ENCODE measurements around the gene RAI14. TPM values are rescaled to one million over a fixed set of nuclear protein-coding genes. Genes with fewer than 3 reads are reported as not detected.
A peak's percentile ranks its signal among the peaks of the same experiment; 100 is the strongest.
"Not testable (repeated sequence)": the region's sequence is repeated elsewhere in the genome, so short reads cannot be mapped to it uniquely, and the experiment has no call there.

The RAI14 gene
- total and polyA plus RNA-seq, 4 experiments from 2014 or later, result 0.15 to 2.6 (median 2.1) TPM

DNA sequence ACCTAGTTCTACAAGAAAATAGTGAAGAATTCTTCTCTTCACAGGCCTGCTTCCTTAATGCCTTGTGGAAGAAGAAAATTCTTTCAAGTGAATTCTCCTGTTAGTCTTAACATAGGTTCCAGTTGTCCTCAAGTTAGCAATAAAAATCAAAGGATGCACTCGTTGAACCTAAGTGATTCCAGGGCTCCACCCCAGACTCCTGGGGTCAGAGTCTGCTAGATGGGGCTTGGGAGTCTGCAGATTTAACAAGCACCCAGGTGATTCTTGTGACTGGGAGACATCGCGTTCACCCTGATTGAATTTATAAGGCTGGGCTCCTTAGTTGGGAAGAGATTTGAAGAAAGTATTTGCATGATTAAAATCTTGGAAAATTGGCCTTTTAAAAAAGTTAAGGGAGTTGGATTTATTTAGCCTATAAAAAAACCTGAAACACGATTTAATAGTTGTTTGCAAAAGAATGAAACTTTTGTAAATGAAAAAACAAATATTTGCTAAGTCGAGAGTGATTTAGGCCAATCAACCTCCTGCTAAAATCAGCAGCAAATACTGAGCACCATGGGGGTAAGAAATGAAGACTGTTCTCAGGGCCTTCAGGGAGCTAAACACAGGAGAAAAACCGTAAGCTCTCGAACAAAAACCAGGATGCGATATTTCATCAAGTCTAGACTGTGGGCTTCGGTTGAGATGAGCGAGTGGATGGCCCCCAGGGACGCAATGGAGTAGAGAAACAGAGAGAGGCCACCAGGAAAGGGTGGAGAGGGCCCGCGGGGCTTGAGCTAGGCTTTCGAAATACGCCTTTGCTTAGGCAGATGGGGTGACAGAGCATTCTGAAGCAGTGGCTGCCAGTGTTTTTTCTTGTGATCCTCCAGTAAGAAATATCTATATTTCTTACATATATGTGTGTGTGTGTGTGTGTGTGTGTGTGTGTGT lies 95.9 kb downstream of the RAI14 start:
- peaks cover 0 to 5% of the 10 kb centered on the region in 2 donors for H3K27me3 Mint-ChIP-seq
- Histone ChIP-seq H3K27ac (ENCODE audit: low read depth, low read length) (no peak overlapping the region), H3K27me3 (ENCODE audit: insufficient read depth, low read length) (no peaks in the 10 kb centered on the region), H3K4me1 (ENCODE audit: insufficient read depth, low read length) (no peaks in the 10 kb centered on the region), H3K4me3 (ENCODE audit: low read length in 2 of 2) (no peak overlapping the region), H3K36me3 (ENCODE audit: insufficient read depth, low read length) (no peaks in the 10 kb centered on the region), H3K9me3 (ENCODE audit: control insufficient read depth in 1 of 2, low read length in 2 of 2) (no peaks in the 10 kb centered on the region)
- ChIA-PET CTCF (ENCODE audit: partially characterized antibody) (no interaction called here), POLR2A (ENCODE audit: partially characterized antibody) (no interaction called here)
- peak overlapping the region in 1 of 8 donors; percentile 37 for H3K4me3 Mint-ChIP-seq
- no peaks in the 10 kb centered on the region for H3K36me3 Mint-ChIP-seq
- H3K9me3 Mint-ChIP-seq, result peaks cover 0 to 2% (median 0%) of the 10 kb centered on the region in 8 donors
- H3K27ac Mint-ChIP-seq, result no peak overlapping the region
- DNase-seq, result no peak
- H3K4me1 Mint-ChIP-seq, result no peaks in the 10 kb centered on the region
- intact Hi-C loops (cut with micrococcal nuclease), result no loop called here

DNA sequence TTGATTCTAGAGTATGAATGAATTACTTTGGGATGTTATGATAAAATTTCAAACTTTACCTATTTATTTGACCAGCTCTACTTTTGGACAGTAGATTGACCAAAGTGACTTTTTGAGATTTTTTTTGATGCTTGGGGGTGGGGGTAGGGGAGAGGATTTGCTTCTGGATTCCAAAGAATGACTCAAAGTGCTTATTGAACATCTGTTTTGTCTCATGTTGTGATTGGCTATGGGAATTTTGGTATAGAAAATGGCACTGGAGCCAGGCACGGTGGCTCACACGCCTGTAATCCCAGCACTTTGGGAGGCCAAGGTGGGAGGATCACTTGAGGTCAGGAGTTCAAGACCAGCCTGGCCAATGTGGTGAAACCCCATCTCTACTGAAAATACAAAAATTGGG lies 97.1 kb downstream of the RAI14 start:
- H3K4me3 Mint-ChIP-seq; POLR2A ChIA-PET (ENCODE audit: partially characterized antibody); H3K36me3 ChIP-seq (ENCODE audit: insufficient read depth, low read length); H3K27me3 Mint-ChIP-seq; H3K9me3 ChIP-seq (ENCODE audit: control insufficient read depth in 1 of 2, low read length in 2 of 2); CTCF ChIA-PET (ENCODE audit: partially characterized antibody); H3K27me3 ChIP-seq (ENCODE audit: insufficient read depth, low read length); H3K27ac Mint-ChIP-seq; H3K27ac ChIP-seq (ENCODE audit: low read depth, low read length); H3K4me3 ChIP-seq (ENCODE audit: low read length in 2 of 2); H3K4me1 ChIP-seq (ENCODE audit: insufficient read depth, low read length); H3K36me3 Mint-ChIP-seq; DNase-seq; H3K4me1 Mint-ChIP-seq; intact Hi-C loops (cut with micrococcal nuclease); H3K9me3 Mint-ChIP-seq: not testable (repeated sequence)

DNA sequence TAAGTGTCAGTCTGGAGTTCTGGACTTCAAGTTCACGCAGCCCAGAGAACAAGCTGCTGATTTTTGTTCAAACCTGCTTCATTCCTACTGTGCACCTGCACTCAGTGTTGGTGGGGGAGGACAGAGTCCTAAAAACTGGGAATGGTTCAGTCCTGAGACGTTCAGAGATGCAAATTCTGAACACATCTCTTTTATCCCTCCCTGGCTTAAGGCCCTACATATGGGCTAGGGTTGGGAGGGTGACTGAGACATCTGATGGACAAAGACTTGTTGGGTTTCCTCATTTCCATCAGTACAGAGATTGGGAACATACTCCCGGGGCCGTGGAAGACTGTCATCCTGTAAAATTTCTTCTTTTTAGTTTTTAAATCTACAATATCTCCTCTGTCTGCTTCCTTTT lies 99.8 kb downstream of the RAI14 start:
- Mint-ChIP-seq H3K9me3 (peaks cover 0 to 2% (median 0%) of the 10 kb centered on the region in 8 donors), H3K4me1 (no peaks in the 10 kb centered on the region), H3K27me3 (peaks cover 0 to 5% of the 10 kb centered on the region in 2 donors), H3K36me3 (peaks cover 0 to 7% of the 10 kb centered on the region in 2 donors), H3K27ac (no peak overlapping the region), H3K4me3 (no peak overlapping the region)
- Histone ChIP-seq H3K27ac (ENCODE audit: low read depth, low read length) (no peak overlapping the region), H3K4me1 (ENCODE audit: insufficient read depth, low read length) (no peaks in the 10 kb centered on the region), H3K4me3 (ENCODE audit: low read length in 2 of 2) (no peak overlapping the region), H3K27me3 (ENCODE audit: insufficient read depth, low read length) (no peaks in the 10 kb centered on the region), H3K36me3 (ENCODE audit: insufficient read depth, low read length) (no peaks in the 10 kb centered on the region), H3K9me3 (ENCODE audit: control insufficient read depth in 1 of 2, low read length in 2 of 2) (no peaks in the 10 kb centered on the region)
- POLR2A ChIA-PET (ENCODE audit: partially characterized antibody), result no interaction called here
- CTCF ChIA-PET (ENCODE audit: partially characterized antibody), result no interaction called here
- DNase-seq, result no peak
- intact Hi-C loops (cut with micrococcal nuclease), result no loop called here

DNA sequence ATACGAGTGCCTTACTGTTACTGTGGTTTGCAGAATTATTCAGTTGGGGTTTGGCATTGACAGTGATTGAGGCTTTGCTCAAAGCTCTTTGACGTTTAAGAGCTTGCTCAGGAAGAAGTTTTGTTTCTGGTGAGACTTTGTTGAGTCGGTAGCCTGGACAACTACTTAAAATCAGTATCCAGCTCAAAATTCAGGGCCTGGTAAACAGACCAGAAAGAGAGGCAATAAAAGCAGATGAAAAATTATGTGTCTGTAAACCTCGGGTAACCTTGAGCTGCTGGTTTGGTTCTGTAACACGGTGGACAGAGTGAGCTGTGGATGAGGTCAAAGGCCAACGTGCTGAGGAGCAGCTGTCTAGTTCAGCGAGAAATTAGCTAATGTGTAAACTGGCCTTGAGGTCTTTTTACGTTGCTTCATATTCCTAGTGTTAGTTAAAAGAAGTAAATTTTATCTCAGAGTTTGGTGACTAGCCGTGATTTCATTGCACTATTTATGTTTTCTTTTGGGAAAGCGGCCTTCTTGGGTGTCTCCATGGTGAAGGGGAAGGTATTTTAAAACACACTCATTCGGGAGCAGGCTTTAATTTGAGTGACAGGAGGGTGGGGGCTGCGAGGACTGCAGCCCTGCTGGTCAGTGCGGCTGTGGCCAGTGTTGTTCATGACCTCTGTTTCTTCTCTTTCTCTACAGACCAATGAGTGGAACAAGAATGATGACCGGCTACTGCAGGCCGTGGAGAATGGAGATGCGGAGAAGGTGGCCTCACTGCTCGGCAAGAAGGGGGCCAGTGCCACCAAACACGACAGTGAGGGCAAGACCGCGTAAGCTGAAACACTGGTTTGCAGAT lies 100.9 kb downstream of the RAI14 start:
- Histone ChIP-seq H3K4me3 (ENCODE audit: low read length in 2 of 2) (no peak overlapping the region), H3K9me3 (ENCODE audit: control insufficient read depth in 1 of 2, low read length in 2 of 2) (no peaks in the 10 kb centered on the region), H3K36me3 (ENCODE audit: insufficient read depth, low read length) (no peaks in the 10 kb centered on the region), H3K4me1 (ENCODE audit: insufficient read depth, low read length) (no peaks in the 10 kb centered on the region), H3K27ac (ENCODE audit: low read depth, low read length) (no peak overlapping the region), H3K27me3 (ENCODE audit: insufficient read depth, low read length) (no peaks in the 10 kb centered on the region)
- ChIA-PET CTCF (ENCODE audit: partially characterized antibody) (no interaction called here), POLR2A (ENCODE audit: partially characterized antibody) (no interaction called here)
- H3K9me3 Mint-ChIP-seq, result peaks cover 0 to 5% (median 0%) of the 10 kb centered on the region in 8 donors
- DNase-seq, result no peak
- intact Hi-C loops (cut with micrococcal nuclease), result no loop called here
- no peaks in the 10 kb centered on the region for H3K4me1 Mint-ChIP-seq
- no peak overlapping the region for H3K27ac Mint-ChIP-seq
- H3K27me3 Mint-ChIP-seq, result peaks cover 0 to 1% of the 10 kb centered on the region in 2 donors
- H3K36me3 Mint-ChIP-seq, result peaks cover 1 to 9% of the 10 kb centered on the region in 2 donors
- no peak overlapping the region for H3K4me3 Mint-ChIP-seq

DNA sequence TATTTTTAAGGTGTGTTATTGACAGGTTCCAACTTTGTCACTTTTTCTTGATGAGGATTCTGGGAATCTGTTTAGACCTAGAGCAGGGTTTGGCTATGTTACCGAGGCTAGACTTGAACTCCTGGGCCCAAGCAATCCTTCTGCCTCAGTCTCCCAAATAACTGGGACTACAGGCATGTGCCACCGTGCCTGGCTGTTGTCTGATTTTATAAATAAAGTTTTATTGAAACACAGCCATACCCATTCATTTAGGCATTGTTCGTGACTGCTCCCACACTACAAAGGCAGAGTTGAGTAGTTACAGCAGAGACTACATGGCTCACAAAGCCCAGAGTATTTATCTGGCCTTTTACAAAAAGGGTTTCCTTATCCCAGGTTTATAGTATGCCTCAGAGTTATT lies 102.4 kb downstream of the RAI14 start:
- no peaks in the 10 kb centered on the region for H3K4me1 Mint-ChIP-seq
- no peaks in the 10 kb centered on the region for H3K9me3 ChIP-seq (ENCODE audit: control insufficient read depth in 1 of 2, low read length in 2 of 2)
- DNase-seq, result no peak
- ChIA-PET POLR2A (ENCODE audit: partially characterized antibody) (no interaction called here), CTCF (ENCODE audit: partially characterized antibody) (no interaction called here)
- H3K27ac Mint-ChIP-seq, result no peak overlapping the region
- no peaks in the 10 kb centered on the region for H3K36me3 ChIP-seq (ENCODE audit: insufficient read depth, low read length)
- intact Hi-C loops (cut with micrococcal nuclease), result no loop called here
- peaks cover 0 to 5% (median 0%) of the 10 kb centered on the region in 8 donors for H3K9me3 Mint-ChIP-seq
- H3K27me3 Mint-ChIP-seq, result peaks cover 0 to 3% of the 10 kb centered on the region in 2 donors
- H3K27me3 ChIP-seq (ENCODE audit: insufficient read depth, low read length), result no peaks in the 10 kb centered on the region
- no peak overlapping the region for H3K27ac ChIP-seq (ENCODE audit: low read depth, low read length)
- no peak overlapping the region for H3K4me3 ChIP-seq (ENCODE audit: low read length in 2 of 2)
- H3K36me3 Mint-ChIP-seq, result peaks cover 1 to 9% of the 10 kb centered on the region in 2 donors
- no peaks in the 10 kb centered on the region for H3K4me1 ChIP-seq (ENCODE audit: insufficient read depth, low read length)
- no peak overlapping the region for H3K4me3 Mint-ChIP-seq

DNA sequence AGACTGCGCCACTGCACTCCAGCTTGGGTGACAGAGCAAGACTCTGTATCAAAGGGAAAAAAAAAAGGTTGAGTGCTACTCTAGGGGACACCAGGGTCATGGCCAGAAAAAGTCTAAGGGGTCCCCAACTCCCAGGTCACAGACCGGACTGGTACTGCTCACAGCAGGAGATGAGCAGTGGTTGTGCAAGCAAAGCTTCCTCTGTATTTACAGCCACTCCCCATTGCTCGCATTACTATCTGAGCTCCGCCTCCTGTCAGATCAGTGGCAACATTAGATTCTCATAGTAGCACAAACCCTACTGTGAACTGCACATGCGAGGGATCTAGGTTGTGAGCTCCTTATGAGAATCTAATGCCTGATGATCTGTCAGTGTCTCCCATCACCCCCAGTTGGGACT lies 103.1 kb downstream of the RAI14 start:
- H3K4me1 Mint-ChIP-seq; H3K36me3 ChIP-seq (ENCODE audit: insufficient read depth, low read length); H3K27ac ChIP-seq (ENCODE audit: low read depth, low read length); H3K9me3 Mint-ChIP-seq; H3K27me3 Mint-ChIP-seq; H3K4me3 ChIP-seq (ENCODE audit: low read length in 2 of 2); intact Hi-C loops (cut with micrococcal nuclease); H3K4me3 Mint-ChIP-seq; H3K27ac Mint-ChIP-seq; POLR2A ChIA-PET (ENCODE audit: partially characterized antibody); H3K9me3 ChIP-seq (ENCODE audit: control insufficient read depth in 1 of 2, low read length in 2 of 2); H3K4me1 ChIP-seq (ENCODE audit: insufficient read depth, low read length); H3K27me3 ChIP-seq (ENCODE audit: insufficient read depth, low read length): not testable (repeated sequence)
- CTCF ChIA-PET (ENCODE audit: partially characterized antibody), result interaction anchor here (1.1 kb wide), 1 partner anchor 235 kb away, joined by 3 read pairs; no protein-coding TSS in a partner anchor
- peaks cover 1 to 12% of the 10 kb centered on the region in 2 donors for H3K36me3 Mint-ChIP-seq
- peak in 1 of 5 donors; percentile 19 for DNase-seq

DNA sequence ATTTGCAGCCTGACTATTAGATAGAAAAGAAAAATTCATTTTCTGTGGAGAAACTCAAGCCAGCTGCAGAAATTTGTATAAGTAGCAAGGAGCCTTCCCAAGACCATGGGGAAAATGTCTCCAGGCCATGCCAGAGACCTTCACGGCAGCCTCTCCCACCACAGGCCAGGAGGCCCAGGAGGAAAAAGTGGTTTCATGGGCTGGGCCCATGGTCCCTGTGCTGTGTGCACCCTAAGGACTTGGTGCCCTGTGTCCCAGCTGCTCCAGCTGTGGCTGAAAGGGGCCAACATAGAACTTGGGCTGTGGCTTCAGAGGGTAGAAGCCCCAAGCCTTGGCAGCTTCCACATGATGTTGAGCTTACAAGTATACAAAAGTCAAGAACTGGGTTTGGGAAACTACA lies 109.5 kb downstream of the RAI14 start:
- Histone ChIP-seq H3K27me3 (ENCODE audit: insufficient read depth, low read length) (no peaks in the 10 kb centered on the region), H3K4me1 (ENCODE audit: insufficient read depth, low read length) (no peaks in the 10 kb centered on the region), H3K4me3 (ENCODE audit: low read length in 2 of 2) (no peak overlapping the region), H3K9me3 (ENCODE audit: control insufficient read depth in 1 of 2, low read length in 2 of 2) (no peaks in the 10 kb centered on the region), H3K36me3 (ENCODE audit: insufficient read depth, low read length) (no peaks in the 10 kb centered on the region), H3K27ac (ENCODE audit: low read depth, low read length) (no peak overlapping the region)
- H3K36me3 Mint-ChIP-seq, result peaks cover 3 to 19% of the 10 kb centered on the region in 2 donors
- no peaks in the 10 kb centered on the region for H3K4me1 Mint-ChIP-seq
- POLR2A ChIA-PET (ENCODE audit: partially characterized antibody), result no interaction called here
- peaks cover 0 to 3% (median under 1%) of the 10 kb centered on the region in 8 donors for H3K9me3 Mint-ChIP-seq
- no peak overlapping the region for H3K27ac Mint-ChIP-seq
- H3K27me3 Mint-ChIP-seq, result peaks cover 0 to 4% of the 10 kb centered on the region in 2 donors
- no peak overlapping the region for H3K4me3 Mint-ChIP-seq
- intact Hi-C loops (cut with micrococcal nuclease), result no loop called here
- no peak for DNase-seq
- CTCF ChIA-PET (ENCODE audit: partially characterized antibody), result no interaction called here
